Right atrium auricular region (tissue), 2 donors: Measurements from ENCODE around the gene ZBTB46. TPM values are rescaled to one million over a fixed set of nuclear protein-coding genes. Genes with fewer than 3 reads are reported as not detected.
"Not testable (repeated sequence)": the region's sequence is repeated elsewhere in the genome, so short reads cannot be mapped to it uniquely, and the experiment has no call there.

Experiments used
- DNase-seq: peaks from one replicate; pipeline ENCODE4 v3.0.0-alpha.2; 2019; ENCODE audit warnings: low spot score
- H3K27ac ChIP-seq, 2 donors: fragments of 200-600 bp; sonication (generic); 1 replicate in 1 of 2; 2 replicates in 1 of 2; pipeline ENCODE4 v1.5.1; 2016 to 2019
- H3K27me3 ChIP-seq, 2 donors: fragments of 200-600 bp; sonication (generic); one replicate each; pipeline versions ENCODE4 v1.5.1 to v1.6.0; 2017 to 2019
- H3K36me3 ChIP-seq: fragments of 200-600 bp; sonication (generic); one replicate; pipeline ENCODE4 v1.5.1; 2016
- H3K4me1 ChIP-seq, 2 donors: fragments of 200-600 bp; sonication (generic); one replicate each; pipeline versions ENCODE4 v1.5.1 to v1.6.0; 2017 to 2019
- H3K4me3 ChIP-seq, 2 donors: fragments of 200-600 bp; sonication (generic); 1 replicate in 1 of 2; 2 replicates in 1 of 2; pipeline ENCODE4 v1.5.1; 2017 to 2019; ENCODE audit warnings: mild to moderate bottlenecking in 1 of 2, moderate library complexity in 1 of 2
- H3K9me3 ChIP-seq, 2 donors: fragments of 200-600 bp; sonication (generic); one replicate each; pipeline ENCODE4 v1.5.1; 2019
- total RNA-seq, 2 donors: library from RNA; depleted of rRNA; stranded (reverse); fragments of >200 nt; gene quantifications; one replicate each; pipeline ENCODE4 v1.1.0, GENCODE V29; 2016
- TF ChIP-seq, protein P1 (sequence below), 2 donors: fragments of 200-600 bp; sonication (generic); IDR thresholded peaks; one replicate each; pipeline ENCODE4 v1.5.1; 2019; ENCODE audit warnings: antibody characterized with exemption in 2 of 2

The ZBTB46 gene
- total RNA-seq, 2 donors from 2014 or later, result 12.2 to 17.8 TPM

DNA sequence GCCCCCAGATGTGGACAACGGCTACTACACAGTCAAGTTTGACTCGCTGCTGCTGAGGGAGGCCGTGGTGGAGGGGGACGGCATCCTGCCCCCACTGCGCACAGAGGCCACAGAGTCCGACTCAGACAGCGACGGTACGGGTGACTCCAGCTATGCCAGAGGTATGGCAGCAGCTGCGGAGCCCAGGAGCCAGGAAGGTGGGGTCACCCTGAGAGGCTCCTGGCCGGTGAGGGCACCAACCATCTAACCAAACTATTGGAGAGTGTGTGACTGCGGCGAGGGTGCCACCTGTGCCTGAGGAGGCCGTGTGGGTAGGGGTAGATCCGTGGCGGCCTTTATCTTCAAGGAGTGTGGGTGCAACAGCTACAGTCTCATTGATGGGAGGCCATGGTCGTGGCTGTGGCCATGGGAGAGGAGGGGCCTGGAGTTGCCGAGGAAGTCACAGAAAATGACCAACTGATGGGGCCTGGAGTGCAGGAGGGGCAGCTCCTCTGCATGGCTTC, 97.4 kb downstream of the ZBTB46 start:
- no peaks in the 10 kb centered on the region for H3K27me3 ChIP-seq
- H3K27ac ChIP-seq, result no peak overlapping the region
- H3K4me1 ChIP-seq, result peaks cover 0 to 15% of the 10 kb centered on the region in 2 donors
- DNase-seq, result no peak
- H3K9me3 ChIP-seq, result no peaks in the 10 kb centered on the region
- H3K36me3 ChIP-seq, result peaks cover 28% of the 10 kb centered on the region
- TF ChIP-seq, protein P1, sequence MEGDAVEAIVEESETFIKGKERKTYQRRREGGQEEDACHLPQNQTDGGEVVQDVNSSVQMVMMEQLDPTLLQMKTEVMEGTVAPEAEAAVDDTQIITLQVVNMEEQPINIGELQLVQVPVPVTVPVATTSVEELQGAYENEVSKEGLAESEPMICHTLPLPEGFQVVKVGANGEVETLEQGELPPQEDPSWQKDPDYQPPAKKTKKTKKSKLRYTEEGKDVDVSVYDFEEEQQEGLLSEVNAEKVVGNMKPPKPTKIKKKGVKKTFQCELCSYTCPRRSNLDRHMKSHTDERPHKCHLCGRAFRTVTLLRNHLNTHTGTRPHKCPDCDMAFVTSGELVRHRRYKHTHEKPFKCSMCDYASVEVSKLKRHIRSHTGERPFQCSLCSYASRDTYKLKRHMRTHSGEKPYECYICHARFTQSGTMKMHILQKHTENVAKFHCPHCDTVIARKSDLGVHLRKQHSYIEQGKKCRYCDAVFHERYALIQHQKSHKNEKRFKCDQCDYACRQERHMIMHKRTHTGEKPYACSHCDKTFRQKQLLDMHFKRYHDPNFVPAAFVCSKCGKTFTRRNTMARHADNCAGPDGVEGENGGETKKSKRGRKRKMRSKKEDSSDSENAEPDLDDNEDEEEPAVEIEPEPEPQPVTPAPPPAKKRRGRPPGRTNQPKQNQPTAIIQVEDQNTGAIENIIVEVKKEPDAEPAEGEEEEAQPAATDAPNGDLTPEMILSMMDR (IDR thresholded peaks at IDR 0.05), result no peak
- H3K4me3 ChIP-seq, result no peak overlapping the region

DNA sequence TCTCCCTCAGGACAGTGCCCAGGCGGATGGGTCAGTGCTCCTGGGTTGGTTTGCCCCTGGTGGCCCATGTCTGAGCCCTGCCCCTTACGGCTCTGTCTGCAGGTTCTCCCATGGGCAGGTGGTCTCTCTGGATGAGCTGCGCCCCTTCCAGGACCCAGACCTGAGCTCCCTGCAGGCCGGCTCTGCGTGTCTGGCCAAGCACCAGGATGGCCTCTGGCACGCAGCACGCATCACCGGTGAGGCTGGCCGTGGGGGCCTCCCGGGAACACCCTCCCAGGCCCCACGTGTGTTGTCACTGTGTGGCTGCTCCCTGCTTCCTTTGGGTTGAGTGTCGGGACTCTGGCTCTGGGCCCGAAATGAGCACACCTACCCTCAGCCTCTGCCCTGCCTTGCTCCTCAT, 97.9 kb downstream of the ZBTB46 start:
- peaks cover 0 to 10% of the 10 kb centered on the region in 2 donors for H3K4me1 ChIP-seq
- H3K9me3 ChIP-seq, result no peaks in the 10 kb centered on the region
- no peaks in the 10 kb centered on the region for H3K27me3 ChIP-seq
- no peak for DNase-seq
- TF ChIP-seq, protein P1 (IDR thresholded peaks at IDR 0.05), result no peak
- no peak overlapping the region for H3K4me3 ChIP-seq
- no peak overlapping the region for H3K27ac ChIP-seq
- H3K36me3 ChIP-seq, result peaks cover 28% of the 10 kb centered on the region

DNA sequence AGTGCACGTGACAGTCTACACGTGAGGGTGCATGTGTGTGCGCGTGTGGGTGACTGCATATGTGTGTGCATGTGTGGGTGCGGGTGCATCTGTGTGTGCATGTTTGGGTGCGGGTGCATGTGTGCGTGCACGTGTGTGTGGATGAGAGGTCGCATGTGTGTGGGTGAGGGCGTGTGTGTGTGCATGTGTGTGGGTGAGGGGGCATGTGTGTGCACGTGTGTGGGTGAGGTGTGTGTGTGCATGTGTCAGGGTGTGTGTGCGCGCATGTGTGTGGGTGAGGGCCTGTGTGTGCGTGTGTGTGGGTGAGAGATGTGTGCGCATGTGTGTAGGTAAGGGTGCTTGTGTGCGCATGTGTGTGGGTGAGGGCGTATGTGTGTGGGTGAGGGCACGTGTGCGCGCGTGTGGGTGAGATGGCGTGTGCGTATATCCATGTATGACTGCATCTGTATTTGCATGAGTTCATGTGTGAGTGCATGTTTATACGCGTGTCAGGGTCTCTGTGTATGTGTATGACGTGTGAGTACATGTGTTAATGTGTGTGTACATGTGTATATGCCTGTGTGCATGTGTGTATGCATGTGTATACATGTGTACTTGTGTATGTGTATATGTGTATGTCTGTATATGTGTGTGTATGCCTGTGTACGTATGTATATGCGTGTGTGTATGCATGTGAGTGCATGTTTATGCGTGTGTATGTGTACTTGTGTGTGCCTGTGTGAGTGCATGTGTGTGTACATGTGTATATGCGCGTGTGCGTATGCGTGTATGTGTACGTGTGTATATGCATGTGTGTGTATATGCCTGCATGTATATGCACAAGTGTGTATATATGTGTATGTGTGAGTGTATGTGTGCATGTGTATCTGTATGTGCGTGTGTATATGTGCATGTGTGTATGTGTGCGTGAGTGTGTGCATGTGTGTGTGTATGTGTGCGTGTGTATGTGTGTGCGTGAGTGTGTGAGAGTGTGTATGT, 98.7 kb downstream of the ZBTB46 start:
- Histone ChIP-seq H3K4me3 (no peak overlapping the region), H3K9me3 (no peaks in the 10 kb centered on the region), H3K36me3 (peaks cover 28% of the 10 kb centered on the region), H3K27ac (no peak overlapping the region), H3K27me3 (no peaks in the 10 kb centered on the region), H3K4me1 (peaks cover 0 to 3% of the 10 kb centered on the region in 2 donors)
- no peak for DNase-seq
- TF ChIP-seq, protein P1 (IDR thresholded peaks at IDR 0.05), result no peak

- TF ChIP-seq, protein P1 (IDR thresholded peaks at IDR 0.05), result no peak
- H3K9me3 ChIP-seq, result no peaks in the 10 kb centered on the region
- no peak for DNase-seq
- no peaks in the 10 kb centered on the region for H3K27me3 ChIP-seq
- no peaks in the 10 kb centered on the region for H3K4me1 ChIP-seq
- peaks cover 28% of the 10 kb centered on the region for H3K36me3 ChIP-seq
- H3K27ac ChIP-seq, result no peak overlapping the region
- no peak overlapping the region for H3K4me3 ChIP-seq
These were observed 99.7 kb downstream of the ZBTB46 start for GRCh38 chr20:63731410-63731809.

DNA sequence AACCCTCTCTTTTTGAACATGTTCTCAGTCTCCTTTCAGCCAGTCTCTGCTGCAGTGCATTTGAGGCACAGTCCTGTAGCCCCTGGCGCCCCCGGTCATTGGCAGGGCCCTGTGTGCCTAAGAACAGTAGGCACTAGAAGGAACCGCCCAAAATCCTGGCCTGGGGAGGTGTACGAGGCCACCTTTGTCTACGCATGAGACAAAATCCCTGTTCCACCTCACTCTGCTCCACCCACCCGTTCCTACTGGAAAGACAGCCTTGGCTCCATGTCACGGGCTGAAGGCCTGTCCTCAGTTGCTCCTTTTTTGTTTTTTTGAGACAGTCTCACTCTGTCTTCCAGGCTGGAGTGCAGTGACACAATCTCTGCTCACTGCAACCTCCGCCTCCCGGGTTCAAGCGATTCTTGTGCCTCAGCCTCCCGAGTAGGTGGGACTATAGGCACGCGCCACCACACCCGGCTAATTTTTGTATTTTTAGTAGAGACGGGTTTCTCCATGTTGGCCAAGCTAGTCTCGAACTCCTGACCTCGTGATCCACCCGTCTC, 100.8 kb downstream of the ZBTB46 start:
- not testable (repeated sequence) for H3K4me1 ChIP-seq, DNase-seq, H3K27me3 ChIP-seq, H3K27ac ChIP-seq, H3K9me3 ChIP-seq, H3K4me3 ChIP-seq
- H3K36me3 ChIP-seq, result peaks cover 20% of the 10 kb centered on the region

DNA sequence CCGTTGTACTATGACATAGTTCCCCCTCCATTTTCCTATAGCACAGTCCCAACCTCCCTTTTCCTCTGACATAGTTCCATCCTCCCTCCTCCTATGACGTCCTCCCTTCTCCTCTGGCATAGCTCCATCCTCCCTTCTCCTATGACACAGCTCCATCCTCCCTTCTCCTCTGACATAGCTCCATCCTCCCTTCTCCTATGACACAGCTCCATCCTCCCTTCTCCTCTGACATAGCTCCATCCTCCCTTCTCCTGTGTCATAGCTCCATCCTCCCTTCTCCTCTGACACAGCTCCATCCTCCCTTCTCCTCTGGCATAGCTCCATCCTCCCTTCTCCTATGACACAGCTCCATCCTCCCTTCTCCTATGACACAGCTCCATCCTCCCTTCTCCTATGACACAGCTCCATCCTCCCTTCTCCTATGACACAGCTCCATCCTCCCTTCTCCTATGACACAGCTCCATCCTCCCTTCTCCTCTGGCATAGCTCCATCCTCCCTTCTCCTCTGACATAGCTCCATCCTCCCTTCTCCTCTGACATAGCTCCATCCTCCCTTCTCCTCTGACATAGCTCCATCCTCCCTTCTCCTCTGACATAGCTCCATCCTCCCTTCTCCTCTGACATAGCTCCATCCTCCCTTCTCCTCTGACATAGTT, 108.0 kb downstream of the ZBTB46 start:
- H3K36me3 ChIP-seq, result peaks cover 27% of the 10 kb centered on the region
- peaks cover 0 to 25% of the 10 kb centered on the region in 2 donors for H3K9me3 ChIP-seq
- H3K4me1 ChIP-seq, H3K27me3 ChIP-seq, H3K27ac ChIP-seq, DNase-seq, H3K4me3 ChIP-seq: not testable (repeated sequence)
